Neural crest cell (in vitro differentiated cells): ENCODE results near the gene MYPN. TPM values are rescaled to one million over a fixed set of nuclear protein-coding genes. Genes with fewer than 3 reads are reported as not detected.

Experiments used
- DNase-seq: peaks from one replicate; pipeline ENCODE4 v3.0.0; 2021; ENCODE audit warnings: low read depth, mixed read lengths, low spot score
- H3K27ac Mint-ChIP-seq: one replicate; pipeline ENCODE4 v1.8.0; 2021; ENCODE audit warnings: mild to moderate bottlenecking, mixed read lengths; ENCODE audit not compliant: unreplicated experiment
- H3K27me3 Mint-ChIP-seq: 2 replicates; pipeline ENCODE4 v1.8.0; 2021; ENCODE audit warnings: low read depth, mild to moderate bottlenecking, mixed read lengths
- H3K36me3 Mint-ChIP-seq: 2 replicates; pipeline ENCODE4 v1.8.0; 2021; ENCODE audit warnings: low read depth, mild to moderate bottlenecking, mixed read lengths
- H3K4me1 Mint-ChIP-seq: 2 replicates; pipeline ENCODE4 v1.8.0; 2021; ENCODE audit warnings: mixed read lengths
- H3K4me3 Mint-ChIP-seq: one replicate; pipeline ENCODE4 v1.8.0; 2021; ENCODE audit warnings: mild to moderate bottlenecking, mixed read lengths
- H3K9me3 Mint-ChIP-seq: 2 replicates; pipeline ENCODE4 v1.8.0; 2021; ENCODE audit warnings: mixed read lengths
- CTCF ChIP-seq: fragments of 200-600 bp; sonication (generic); conservative IDR thresholded peaks from 2 replicates; pipeline ENCODE4 v1.5.0; 2021; ENCODE audit warnings: antibody characterized with exemption, mild to moderate bottlenecking
- total RNA-seq: library from RNA; stranded (reverse); gene quantifications from 2 replicates; pipeline ENCODE4 v1.2.1, GENCODE V29; 2021

Gene MYPN
- total RNA-seq, 1 donor from 2014 or later: not detected

- no peak overlapping the region for H3K4me3 Mint-ChIP-seq
- H3K4me1 Mint-ChIP-seq: peaks cover 4% of the 10 kb centered on the region
- H3K27ac Mint-ChIP-seq: no peak overlapping the region
- no peaks in the 10 kb centered on the region for H3K27me3 Mint-ChIP-seq
- H3K9me3 Mint-ChIP-seq: no peaks in the 10 kb centered on the region
- no peaks in the 10 kb centered on the region for H3K36me3 Mint-ChIP-seq
- DNase-seq: no peak
- no peak for TF ChIP-seq CTCF
Observed at GRCh38 chr10:68101066-68101465, 8.2 kb upstream of the MYPN start.

GRCh38 chr10:68103261-68103878, 5.9 kb upstream of the MYPN start:
- Mint-ChIP-seq H3K9me3 (no peaks in the 10 kb centered on the region), H3K4me3 (no peak overlapping the region), H3K27ac (no peak overlapping the region), H3K4me1 (peaks cover 4% of the 10 kb centered on the region), H3K36me3 (no peaks in the 10 kb centered on the region), H3K27me3 (no peaks in the 10 kb centered on the region)
- no peak for TF ChIP-seq CTCF
- DNase-seq: no peak

GRCh38 chr10:68103901-68104300, 5.4 kb upstream of the MYPN start:
- no peaks in the 10 kb centered on the region for H3K36me3 Mint-ChIP-seq
- no peaks in the 10 kb centered on the region for H3K9me3 Mint-ChIP-seq
- H3K4me3 Mint-ChIP-seq: no peak overlapping the region
- TF ChIP-seq CTCF: no peak
- DNase-seq: no peak
- no peaks in the 10 kb centered on the region for H3K27me3 Mint-ChIP-seq
- H3K27ac Mint-ChIP-seq: no peak overlapping the region
- H3K4me1 Mint-ChIP-seq: peaks cover 4% of the 10 kb centered on the region

GRCh38 chr10:68105820-68106219, 3.5 kb upstream of the MYPN start:
- Mint-ChIP-seq H3K4me3 (no peak overlapping the region), H3K9me3 (no peaks in the 10 kb centered on the region), H3K27me3 (no peaks in the 10 kb centered on the region), H3K27ac (no peak overlapping the region), H3K36me3 (no peaks in the 10 kb centered on the region), H3K4me1 (peaks cover 4% of the 10 kb centered on the region)
- DNase-seq: no peak
- no peak for TF ChIP-seq CTCF

GRCh38 chr10:68106656-68107055, 2.6 kb upstream of the MYPN start:
- H3K27ac Mint-ChIP-seq: no peak overlapping the region
- no peaks in the 10 kb centered on the region for H3K36me3 Mint-ChIP-seq
- no peak for TF ChIP-seq CTCF
- no peak overlapping the region for H3K4me3 Mint-ChIP-seq
- no peaks in the 10 kb centered on the region for H3K27me3 Mint-ChIP-seq
- H3K9me3 Mint-ChIP-seq: no peaks in the 10 kb centered on the region
- no peak for DNase-seq
- peaks cover 4% of the 10 kb centered on the region for H3K4me1 Mint-ChIP-seq
